GM18517 (cell line): ENCODE data around the gene MED12.

Source experiments
- ATAC-seq: cut with Tn5 transposase; IDR thresholded peaks from one replicate; pipeline ENCODE4 v1.9.1; 2021; ENCODE audit warnings: mild to moderate bottlenecking, moderate library complexity; ENCODE audit not compliant: unreplicated experiment

Gene MED12

DNA sequence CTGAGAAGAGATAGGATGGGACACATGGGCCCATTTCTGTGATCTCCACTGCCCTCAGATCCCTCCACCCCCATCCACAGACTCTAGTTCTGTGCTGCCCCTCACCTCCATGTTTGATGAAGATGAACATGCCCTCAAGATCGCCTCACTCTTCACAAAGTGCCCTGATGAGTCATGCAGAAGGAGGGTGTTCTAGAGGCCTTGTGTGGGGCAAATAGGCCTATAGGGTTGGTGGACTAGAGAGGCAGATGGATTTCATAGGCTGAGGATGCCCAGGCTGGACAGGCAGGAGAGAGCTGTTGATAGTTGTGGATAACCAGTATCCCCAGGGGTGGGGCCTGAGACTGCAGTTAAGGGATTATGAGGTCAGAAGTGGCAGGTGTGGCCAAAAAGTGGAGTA is 12.0 kb upstream of the MED12 start, which contains the start of gene CXorf65:
Gene CXorf65 (minus strand): TSS at position 314 of the 400 bp plus-strand sequence. CDS start 184 bp downstream, at position 130.
- ATAC-seq = no peak

DNA sequence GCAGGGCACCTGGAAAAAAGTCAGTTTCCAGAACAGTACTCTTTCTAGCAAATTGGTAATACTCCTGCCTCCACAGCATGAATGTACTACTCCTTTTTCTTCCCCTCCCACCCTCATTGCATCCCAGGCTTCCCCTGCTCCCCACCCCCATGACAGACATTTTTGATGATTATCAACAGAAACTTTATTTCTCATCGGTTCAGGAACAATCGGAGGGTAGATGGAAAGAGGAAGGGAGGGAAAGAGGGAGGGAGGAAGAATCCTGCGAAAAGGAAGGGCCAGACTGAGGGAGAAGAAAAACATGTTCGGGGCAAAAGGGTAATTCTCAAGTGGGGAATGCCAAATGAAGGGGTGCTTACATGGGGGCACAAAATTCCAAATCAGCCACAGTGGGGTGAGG is 11.2 kb upstream of the MED12 start:
- ATAC-seq = no peak

DNA sequence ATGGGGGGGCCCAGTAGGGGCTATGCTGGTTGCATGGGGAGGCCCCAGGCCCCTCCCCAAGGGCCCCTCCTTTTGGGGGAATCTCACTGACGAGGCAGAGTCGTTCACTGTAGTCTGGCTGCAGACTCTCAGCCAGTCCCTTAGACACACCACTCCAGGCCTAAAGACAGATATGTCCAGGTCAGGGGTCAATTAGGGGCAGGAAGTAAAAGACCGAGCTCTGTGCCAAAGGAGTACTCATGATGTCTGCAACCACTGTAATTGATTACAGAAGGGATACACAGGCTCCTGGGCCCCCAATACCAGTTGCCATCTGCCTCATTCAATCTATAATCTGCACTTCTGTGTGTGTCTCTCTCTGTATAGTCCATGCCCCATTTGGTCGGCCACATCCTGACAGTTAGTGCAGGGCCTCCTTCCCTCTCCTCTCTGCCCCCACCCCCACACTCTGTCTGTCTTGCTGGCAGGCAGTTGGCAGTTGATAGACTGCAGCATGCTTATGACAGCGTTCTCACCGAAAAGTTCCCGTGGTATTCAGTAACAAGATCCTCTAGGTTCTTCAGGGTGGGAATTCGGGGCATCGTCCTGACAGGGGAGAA is 10.5 kb upstream of the MED12 start:
- no peak for ATAC-seq

DNA sequence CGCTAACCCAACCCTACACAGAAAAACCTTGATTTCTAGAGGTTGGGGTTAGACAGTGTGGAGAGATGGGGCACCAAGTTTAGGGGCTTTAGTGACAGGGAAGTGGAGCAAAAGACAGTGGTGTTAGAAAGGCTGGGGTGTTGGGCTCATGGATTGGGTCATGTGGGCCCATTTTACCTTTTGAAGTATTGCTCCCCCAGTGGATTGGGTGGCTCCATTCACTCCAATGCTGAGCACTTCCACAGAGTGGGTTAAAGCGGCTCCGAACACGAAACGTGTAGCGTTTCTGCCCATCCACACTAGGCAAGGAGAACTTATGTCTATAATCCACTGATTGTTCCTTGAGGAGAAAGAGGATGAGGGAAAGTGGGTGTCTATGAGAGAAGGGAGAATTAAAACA is 9.3 kb upstream of the MED12 start:
- ATAC-seq = no peak

DNA sequence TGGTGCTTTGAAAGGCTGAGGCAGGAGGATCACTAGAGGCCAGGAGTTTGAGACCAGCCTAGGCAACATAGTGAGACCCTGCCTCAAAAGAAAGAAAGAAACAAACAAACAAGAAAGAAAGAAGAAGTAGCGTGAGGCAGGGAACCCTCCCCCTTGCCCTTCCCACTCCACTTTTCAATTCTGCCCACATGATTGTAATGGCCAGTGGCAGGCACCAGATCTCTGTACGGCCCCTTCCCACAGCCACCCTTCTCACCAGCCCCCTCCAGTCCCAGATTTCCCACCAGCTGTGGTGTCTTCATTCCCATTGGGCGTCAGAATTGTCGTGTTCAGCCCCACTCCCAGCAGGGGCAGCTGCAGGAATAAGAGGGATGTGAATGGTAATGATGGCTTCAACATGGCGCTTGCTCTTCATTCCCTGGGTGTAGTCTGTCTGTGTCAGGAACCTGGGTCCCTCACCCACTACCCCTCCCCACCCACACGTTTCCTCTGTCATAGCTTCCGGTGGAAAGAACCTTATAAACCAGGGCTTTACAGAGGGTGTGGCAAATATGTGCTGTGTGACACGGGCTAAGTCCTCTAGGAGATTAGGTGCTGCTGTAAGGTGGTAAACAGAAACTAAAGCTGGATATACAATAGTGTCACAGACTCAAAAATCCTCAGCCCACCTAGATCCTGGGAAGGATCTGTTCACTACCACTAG is 7.1 kb upstream of the MED12 start, which contains the start of gene IL2RG:
Gene IL2RG (minus strand): TSS at position 437 of the 703 bp plus-strand sequence. CDS start 38 bp downstream, at position 399.
- ATAC-seq = peak; percentile 94

DNA sequence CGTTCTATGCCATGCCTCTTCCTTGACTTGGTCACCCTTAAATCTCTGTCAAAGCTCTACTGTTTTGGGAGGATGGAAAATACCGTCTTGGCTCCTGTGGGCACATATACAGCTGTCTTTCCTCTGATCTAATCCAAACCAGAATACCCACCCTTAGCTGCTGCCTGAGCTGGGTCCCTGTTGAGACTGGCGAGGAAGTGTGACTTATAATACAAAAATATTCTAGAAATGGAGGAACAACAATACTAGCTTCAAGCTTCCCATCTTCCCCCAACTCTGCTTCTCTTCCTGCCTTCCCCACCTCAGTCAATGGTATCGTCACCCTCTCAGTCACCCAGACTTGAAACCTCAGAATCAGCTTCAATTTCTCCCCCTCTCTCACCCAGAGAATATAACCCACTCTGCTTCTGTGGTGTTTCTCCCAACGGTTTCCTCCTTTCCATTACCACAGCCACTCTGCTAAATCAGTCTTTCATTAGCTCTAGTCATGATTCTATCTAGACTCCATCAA is 6.4 kb upstream of the MED12 start:
- peak; percentile 15 for ATAC-seq

DNA sequence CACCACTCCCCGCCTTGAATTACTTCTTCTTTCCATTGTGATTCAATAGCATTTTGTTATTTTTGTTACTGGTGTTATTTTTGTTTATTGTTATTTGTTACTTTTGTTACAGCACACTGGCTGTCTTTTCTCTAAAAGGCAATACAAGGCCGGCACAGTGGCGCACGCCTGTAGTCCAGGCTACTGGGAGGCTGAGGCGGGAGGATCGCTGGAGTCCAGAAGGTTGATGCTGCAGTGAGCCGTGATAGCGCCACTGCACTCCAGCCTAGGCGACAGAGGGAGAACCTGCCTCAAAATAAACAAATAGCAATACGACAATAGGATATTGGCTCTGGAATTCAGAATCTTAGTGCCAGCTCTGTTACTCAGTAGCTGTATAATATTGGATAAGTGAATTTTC is 1.0 kb upstream of the MED12 start:
- ATAC-seq = no peak

DNA sequence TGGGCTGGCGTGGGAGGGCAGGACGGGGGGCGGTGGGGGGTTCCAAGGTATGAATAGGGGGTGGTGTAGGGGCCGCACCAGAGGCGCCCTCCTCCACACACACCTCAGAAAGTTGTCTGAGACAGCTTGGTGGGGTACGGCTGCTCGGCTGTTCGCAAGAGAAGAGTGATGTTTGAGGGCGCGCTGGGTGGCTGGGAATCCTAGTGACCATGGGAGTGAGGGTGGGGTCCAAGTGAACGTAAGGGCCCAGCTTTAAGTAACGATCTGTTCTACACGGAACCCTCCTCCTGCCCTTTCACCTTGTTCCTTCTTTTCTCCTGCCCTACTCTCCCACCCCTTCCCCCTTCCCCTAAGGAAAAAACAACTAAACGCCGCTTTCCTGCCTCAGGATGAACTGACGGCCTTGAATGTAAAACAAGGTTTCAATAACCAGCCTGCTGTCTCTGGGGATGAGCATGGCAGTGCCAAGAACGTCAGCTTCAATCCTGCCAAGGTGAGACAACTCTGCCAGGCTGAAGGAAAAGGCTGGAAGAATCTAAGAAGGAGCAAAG is 664 bp downstream of the MED12 start:
- no peak for ATAC-seq

DNA sequence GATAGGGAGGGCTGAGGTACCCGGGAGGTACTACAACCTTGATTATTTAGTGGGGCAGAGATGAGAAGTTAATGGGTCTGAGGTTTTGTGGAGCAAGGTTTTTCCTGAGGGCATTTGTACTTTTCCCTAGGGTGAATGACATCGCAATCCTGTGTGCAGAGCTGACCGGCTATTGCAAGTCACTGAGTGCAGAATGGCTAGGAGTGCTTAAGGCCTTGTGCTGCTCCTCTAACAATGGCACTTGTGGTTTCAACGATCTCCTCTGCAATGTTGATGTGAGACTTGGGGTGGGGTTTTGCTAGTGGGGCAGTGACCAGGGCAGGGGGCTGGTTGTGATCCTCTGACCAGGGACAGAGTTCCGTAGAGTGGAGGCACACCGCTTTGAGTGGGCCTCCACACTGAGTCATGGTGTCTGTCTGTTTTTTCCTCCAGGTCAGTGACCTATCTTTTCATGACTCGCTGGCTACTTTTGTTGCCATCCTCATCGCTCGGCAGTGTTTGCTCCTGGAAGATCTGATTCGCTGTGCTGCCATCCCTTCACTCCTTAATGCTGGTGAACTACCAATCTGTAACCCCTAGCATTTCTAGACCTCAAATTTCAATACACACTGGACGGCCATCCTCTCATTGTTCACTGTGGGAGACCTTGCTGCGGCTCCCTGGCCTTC is 9.9 kb downstream of the MED12 start:
- ATAC-seq = no peak

DNA sequence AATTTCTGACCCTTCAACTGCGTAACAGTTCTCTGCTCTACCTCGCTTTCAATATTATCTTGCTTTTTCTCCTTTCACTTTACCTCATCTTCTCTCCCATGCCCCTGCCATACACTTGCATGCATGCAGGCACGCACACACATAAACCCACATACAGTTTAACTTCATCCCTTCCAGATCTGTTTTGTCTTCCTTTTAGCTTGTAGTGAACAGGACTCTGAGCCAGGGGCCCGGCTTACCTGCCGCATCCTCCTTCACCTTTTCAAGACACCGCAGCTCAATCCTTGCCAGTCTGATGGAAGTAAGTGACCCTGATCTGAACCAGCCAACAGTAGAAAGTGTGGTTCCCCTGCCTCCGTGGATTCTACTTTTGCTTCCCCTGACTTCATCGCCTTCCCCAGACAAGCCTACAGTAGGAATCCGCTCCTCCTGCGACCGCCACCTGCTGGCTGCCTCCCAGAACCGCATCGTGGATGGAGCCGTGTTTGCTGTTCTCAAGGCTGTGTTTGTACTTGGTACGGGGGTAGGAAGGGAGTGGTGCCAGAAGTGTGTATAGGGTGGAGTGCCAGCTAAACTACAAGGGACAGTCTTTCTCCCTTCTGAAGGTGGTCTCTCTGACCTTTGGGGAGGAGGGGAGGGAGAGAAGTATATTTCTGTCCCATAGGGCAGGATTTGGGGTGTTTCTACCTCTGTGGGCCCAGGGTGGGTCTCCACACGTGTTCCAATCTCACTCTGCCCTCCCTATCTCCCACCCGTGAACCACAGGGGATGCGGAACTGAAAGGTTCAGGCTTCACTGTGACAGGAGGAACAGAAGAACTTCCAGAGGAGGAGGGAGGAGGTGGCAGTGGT is 10.7 kb downstream of the MED12 start:
- ATAC-seq = peak; percentile 59

DNA sequence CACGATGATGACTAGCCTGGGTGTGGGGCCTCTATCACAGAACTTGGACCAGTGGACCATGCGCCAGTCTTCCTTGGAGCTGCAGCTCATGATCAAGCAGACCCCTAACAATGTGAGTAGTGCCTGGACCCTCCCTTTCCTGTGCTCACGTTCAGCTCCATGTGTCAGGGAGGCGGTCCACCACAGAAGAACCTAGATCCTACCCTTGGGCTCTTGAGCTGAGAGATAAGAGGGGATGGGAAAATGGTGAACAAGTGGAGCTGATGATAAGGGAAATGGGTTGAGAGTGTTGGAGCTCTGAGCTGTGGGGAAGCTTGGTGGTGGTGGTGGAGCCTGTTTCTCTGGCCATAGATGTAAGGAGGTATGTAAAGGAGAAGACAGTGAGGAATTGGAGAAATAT is 13.1 kb downstream of the MED12 start:
- ATAC-seq = no peak

DNA sequence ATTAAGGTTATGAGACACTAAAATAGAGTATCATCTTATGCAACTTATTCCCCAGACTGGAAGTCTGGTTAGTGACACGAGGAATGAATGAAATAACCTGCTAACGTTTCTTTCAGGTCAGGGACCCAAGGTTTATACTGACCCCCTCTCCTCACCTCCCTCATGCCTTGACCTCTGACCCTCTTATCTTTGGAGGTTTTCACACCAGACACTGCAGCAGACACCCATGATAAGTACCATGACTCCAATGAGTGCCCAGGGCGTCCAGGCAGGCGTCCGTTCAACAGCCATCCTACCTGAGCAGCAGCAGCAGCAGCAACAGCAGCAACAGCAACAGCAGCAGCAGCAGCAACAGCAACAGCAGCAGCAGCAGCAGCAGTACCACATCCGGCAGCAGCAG is 22.0 kb downstream of the MED12 start:
- ATAC-seq = no peak

DNA sequence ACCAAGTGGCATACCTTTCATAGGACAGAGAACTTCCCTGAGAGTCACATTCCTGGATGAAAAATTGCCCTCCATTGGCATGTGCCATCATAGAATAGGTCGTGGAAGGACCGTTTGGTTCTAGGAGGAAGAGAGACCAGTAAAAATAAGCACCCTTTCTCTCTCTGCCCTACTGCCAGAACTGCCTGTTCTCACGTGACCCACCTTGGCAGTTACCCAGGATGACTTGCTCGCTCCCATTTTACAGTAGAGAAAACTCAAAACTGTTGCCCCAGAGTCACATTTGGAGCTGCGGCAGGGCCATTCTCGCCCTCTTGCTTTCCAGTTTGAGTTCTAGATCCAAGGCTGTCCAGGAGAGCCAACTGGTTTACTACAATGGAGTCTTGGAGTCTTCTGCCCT is 25.1 kb downstream of the MED12 start:
- ATAC-seq = no peak

DNA sequence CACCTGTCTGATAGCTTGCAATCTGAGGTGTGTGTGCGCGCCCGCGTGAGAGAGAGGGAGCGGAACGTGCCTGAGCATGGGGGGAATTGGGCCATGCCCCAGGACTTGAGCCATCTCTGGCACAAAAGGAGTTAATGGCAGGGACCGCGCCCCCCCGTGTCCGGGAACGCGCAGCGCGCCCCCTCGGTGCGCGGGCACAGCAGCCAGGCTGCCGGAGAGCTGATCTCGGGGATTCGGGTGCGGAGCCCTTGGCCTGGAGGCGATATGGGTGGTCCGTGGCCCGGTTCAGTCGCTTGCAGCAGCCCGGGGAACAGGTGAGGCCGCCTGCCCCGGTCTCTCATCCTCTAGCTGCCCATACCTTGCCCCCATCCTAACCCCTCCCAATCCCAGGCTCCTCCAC is 26.3 kb downstream of the MED12 start, which contains the start of gene NLGN3:
Gene NLGN3 (plus strand): TSS at position 191 of the 400 bp plus-strand sequence. CDS start 2,909 bp downstream, outside the sequence.
- no peak for ATAC-seq

DNA sequence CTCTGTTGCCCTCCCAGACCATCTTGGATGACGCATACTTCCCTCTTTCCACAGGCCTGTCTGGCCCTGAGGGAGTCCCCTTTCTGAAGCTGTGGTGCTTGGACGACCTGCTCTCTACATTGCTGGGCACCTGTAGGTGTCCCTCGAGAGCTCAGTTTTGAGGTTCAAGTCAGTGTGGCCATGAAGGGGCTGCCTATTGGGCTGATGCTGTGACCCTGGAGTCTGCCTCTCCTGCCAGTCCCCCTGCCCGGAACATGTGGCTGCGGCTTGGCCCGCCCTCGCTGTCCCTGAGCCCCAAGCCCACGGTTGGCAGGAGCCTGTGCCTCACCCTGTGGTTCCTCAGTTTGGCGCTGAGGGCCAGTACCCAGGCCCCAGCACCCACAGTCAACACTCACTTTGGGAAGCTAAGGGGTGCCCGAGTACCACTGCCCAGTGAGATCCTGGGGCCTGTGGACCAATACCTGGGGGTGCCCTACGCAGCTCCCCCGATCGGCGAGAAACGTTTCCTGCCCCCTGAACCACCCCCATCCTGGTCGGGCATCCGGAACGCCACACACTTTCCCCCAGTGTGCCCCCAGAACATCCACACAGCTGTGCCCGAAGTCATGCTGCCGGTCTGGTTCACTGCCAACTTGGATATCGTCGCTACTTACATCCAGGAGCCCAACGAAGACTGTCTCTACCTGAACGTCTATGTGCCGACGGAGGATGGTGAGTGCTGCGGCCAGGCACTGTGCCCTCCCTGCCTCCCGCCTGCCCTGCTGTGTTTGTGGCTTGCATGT is 29.3 kb downstream of the MED12 start:
- ATAC-seq = no peak

DNA sequence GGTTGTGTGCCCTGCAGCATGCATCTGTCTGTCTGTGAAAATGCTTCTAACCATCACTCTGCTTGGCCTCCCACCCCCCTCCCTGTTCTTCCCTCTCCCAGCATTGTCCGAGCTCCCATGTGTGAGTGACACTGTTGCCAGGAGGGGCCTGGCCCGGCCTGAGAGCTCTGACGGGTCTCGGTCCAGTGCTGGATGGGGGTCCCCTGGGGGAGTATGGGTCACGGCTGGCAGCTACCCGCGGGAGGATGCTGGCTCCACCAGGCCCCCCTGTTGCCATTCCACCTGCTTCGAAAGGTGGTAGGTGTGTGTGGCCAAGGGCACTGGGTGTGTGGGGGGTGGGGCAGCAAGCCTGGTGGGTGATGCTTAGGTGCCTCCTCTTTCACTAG is 29.9 kb downstream of the MED12 start:
- no peak for ATAC-seq

DNA sequence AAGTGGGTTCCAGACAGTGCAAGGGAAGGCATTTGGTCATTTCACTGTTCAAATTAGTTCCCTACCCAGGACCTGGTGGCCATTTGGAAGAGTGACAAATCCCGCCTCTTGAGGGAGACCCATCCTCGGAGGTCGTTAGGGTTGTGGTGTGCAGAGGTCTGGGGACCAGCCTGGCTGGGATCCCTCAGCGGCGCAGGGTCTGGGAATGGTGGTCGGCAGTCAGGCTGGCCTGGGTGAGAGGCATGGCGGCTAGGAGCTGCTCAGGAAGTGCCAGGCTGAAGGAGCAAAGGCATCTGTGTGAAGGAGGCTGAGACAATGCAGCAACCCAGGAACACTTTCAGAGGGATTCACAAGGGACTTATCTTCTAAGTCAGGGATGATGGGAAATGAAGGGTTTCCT is 33.0 kb downstream of the MED12 start:
- no peak for ATAC-seq

DNA sequence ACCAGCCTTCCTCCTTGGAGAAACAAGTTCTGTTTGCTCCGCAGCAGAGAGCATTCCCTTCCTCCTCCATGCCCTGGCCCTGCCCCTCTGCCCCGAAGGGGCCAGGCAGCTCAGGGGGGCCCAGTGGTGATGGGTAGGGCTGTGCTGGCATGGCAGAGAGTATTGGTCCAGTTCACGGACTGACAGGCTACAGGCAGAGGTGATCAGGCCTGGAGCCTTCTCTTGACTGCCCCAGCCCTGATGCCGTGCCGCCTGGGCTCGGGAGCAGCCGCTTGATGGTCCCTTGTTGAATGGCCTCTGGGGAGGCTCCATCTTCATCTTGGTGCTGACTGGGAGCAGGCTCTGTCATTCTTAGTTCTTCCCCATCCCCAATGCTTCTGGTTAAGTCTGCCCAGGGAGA is 35.8 kb downstream of the MED12 start:
- no peak for ATAC-seq

DNA sequence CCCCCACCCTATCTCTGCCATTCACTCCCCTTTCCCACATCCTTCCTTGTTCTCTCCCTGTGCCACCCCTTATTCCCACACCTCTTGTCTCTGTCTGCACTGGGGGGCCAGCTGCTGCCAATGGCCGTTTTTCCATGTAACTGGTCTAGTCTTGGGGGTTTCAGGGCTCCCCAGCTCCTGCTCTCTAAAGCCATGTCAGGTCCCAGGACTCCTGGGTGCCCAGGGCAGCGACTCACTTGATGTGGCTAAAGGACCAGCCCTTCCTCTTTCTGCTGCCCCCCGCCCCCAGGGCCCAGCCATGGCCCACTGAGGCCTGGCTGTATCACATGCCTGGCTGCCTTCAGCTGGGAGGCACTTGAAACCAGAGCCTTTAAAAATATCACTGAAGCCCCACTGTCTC is 36.2 kb downstream of the MED12 start:
- no peak for ATAC-seq

DNA sequence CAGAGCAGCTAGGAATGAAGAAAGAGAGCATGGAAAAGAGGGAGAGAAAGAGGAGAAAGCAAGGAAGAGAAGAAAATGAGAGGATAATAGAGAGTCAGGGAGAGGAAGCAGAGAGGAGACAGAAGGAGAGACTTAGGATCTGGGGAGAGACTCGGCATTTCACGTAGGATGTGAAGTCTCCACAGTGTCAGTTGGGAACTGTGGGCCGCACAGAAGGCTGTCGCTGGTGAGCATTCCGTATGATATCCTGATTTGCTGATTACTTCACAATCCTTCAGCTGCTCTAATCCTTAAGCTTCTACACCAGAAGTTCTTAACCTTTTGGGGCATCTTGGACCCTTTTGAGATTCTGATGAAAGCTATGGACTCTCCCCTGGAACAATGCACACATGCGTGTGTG is 40.2 kb downstream of the MED12 start:
- no peak for ATAC-seq
